PFSK-1 (cell line): ENCODE data around the gene CCDC61.

ENCODE experiments used
- FOXP2 ChIP-seq: optimal IDR thresholded peaks from 2 replicates; pipeline ENCODE3; 2011; ENCODE audit warnings: borderline replicate concordance, control low read depth, inconsistent platforms; ENCODE audit not compliant: insufficient read depth; ENCODE audit errors: extremely low read length, extremely low read depth
- POLR2AphosphoS5 ChIP-seq: IDR thresholded peaks from 2 replicates; pipeline ENCODE4 v1.6.1; 2012; ENCODE audit warnings: low read depth, mild to moderate bottlenecking, control low read depth, low read length, moderate library complexity
- SIN3A ChIP-seq: IDR thresholded peaks from 2 replicates; pipeline ENCODE4 v1.6.1; 2012; ENCODE audit warnings: mild to moderate bottlenecking, low read length, moderate library complexity, borderline replicate concordance; ENCODE audit not compliant: insufficient read depth
- TAF1 ChIP-seq: IDR thresholded peaks from 2 replicates; pipeline ENCODE4 v1.6.1; 2012; ENCODE audit warnings: low read length, control low read depth, borderline replicate concordance; ENCODE audit not compliant: insufficient read depth
- TF ChIP-seq, protein P1 (sequence below), 2 experiments: IDR thresholded peaks; 2 replicates each; pipeline versions ENCODE4 v1.6.1 to v1.8.0; 2011 to 2012; ENCODE audit warnings: low read depth in 2 of 2, low read length in 2 of 2, control low read depth in 1 of 2, inconsistent platforms in 1 of 2, mild to moderate bottlenecking in 1 of 2, moderate library complexity in 1 of 2; ENCODE audit not compliant: insufficient read depth in 1 of 2

Gene CCDC61

DNA sequence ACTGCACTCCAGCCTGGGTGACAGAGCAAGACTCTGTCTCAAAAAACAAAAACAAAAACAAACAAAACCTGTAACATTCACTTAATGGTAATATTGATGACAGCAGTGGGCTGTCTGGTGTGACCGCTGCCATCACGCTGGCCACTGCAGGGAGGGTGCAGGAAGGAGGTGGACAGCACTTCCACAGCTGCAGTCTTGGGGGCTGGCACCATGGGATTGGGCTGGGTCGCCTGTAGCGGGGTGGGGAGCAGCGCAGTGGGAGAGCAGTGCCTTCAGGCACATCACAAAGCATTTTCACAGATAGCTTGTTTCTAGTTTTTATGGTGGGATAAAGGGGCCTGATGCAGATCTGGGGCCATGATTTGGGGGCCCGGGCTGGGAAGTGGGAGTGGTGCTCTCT lies 40.3 kb downstream of the CCDC61 start:
- no peak for TF ChIP-seq POLR2AphosphoS5
- TF ChIP-seq FOXP2: no peak
- TF ChIP-seq, protein P1, sequence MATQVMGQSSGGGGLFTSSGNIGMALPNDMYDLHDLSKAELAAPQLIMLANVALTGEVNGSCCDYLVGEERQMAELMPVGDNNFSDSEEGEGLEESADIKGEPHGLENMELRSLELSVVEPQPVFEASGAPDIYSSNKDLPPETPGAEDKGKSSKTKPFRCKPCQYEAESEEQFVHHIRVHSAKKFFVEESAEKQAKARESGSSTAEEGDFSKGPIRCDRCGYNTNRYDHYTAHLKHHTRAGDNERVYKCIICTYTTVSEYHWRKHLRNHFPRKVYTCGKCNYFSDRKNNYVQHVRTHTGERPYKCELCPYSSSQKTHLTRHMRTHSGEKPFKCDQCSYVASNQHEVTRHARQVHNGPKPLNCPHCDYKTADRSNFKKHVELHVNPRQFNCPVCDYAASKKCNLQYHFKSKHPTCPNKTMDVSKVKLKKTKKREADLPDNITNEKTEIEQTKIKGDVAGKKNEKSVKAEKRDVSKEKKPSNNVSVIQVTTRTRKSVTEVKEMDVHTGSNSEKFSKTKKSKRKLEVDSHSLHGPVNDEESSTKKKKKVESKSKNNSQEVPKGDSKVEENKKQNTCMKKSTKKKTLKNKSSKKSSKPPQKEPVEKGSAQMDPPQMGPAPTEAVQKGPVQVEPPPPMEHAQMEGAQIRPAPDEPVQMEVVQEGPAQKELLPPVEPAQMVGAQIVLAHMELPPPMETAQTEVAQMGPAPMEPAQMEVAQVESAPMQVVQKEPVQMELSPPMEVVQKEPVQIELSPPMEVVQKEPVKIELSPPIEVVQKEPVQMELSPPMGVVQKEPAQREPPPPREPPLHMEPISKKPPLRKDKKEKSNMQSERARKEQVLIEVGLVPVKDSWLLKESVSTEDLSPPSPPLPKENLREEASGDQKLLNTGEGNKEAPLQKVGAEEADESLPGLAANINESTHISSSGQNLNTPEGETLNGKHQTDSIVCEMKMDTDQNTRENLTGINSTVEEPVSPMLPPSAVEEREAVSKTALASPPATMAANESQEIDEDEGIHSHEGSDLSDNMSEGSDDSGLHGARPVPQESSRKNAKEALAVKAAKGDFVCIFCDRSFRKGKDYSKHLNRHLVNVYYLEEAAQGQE (IDR thresholded peaks at IDR 0.05; ENCODE audit: insufficient read depth in 1 of 2, low read depth in 2 of 2, low read length in 2 of 2): no peak
- no peak for TF ChIP-seq TAF1
- no peak for TF ChIP-seq SIN3A

- TF ChIP-seq POLR2AphosphoS5 (no peak), SIN3A (no peak), FOXP2 (no peak), TAF1 (no peak)
- TF ChIP-seq, protein P1 (IDR thresholded peaks at IDR 0.05; ENCODE audit: insufficient read depth in 1 of 2, low read depth in 2 of 2, low read length in 2 of 2): no peak
Measured at GRCh38 chr19:46035986-46036743, 40.9 kb downstream of the CCDC61 start.

DNA sequence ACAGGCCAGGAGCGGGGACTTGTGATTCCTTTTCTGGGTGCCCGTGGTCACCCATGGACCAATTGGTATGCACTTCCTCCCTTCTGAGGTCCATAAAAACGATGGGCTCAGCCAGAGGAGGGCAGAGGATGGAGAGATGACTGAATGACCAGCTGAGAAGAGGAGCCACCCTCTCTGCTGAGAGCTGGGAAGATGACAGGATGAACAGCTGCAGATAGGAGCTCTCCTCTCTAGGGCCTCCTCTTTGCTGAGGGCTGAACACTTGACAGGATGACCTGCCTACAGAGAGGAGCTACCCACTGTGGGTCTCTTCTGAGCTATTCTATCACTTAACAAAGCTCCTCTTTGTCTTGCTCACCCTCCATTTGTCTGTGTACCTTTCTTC lies 41.5 kb downstream of the CCDC61 start:
- no peak for TF ChIP-seq POLR2AphosphoS5
- TF ChIP-seq SIN3A: no peak
- no peak for TF ChIP-seq TAF1
- TF ChIP-seq, protein P1 (IDR thresholded peaks at IDR 0.05; ENCODE audit: insufficient read depth in 1 of 2, low read depth in 2 of 2, low read length in 2 of 2): no peak
- TF ChIP-seq FOXP2: no peak

DNA sequence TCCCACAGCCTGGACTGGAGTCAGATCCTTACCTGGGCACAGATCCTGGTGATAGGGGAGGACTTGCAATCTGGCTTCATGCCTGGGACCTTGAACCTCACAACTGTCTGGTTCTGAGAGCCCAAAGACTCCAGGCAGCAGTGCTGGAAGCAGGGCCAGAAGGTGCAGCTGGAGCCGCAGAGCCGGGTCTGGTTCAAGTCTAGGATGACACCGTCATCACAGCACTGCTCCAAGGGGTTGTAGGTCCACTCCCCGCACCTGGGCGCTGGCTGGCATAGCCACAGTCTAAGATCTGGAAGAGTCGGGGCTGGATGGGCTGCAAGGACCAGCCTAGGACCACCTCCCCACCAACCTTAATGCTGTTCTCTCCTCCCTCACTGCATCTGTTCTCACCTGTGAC lies 44.9 kb downstream of the CCDC61 start:
- no peak for TF ChIP-seq FOXP2
- TF ChIP-seq TAF1: no peak
- TF ChIP-seq SIN3A: no peak
- no peak for TF ChIP-seq POLR2AphosphoS5
- TF ChIP-seq, protein P1 (IDR thresholded peaks at IDR 0.05; ENCODE audit: insufficient read depth in 1 of 2, low read depth in 2 of 2, low read length in 2 of 2): no peak
